SJSA1 (cell line): ENCODE results near the gene PTTG1IP2. TPM values are rescaled to one million over a fixed set of nuclear protein-coding genes. Genes with fewer than 3 reads are reported as not detected.
A peak's percentile ranks its signal among the peaks of the same experiment; 100 is the strongest.

Experiments used
- DNase-seq, 2 experiments: peaks; one replicate each; pipeline ENCODE4 v3.0.0-alpha.2; 2015 to 2020; ENCODE audit warnings: low spot score in 2 of 2, low read depth in 1 of 2
- H3K27ac ChIP-seq: fragments of 250-450 bp; sonication (Bioruptor Pico); 2 replicates; pipeline ENCODE4 v1.5.1; 2020; ENCODE audit warnings: mild to moderate bottlenecking, moderate library complexity
- H3K27me3 ChIP-seq: fragments of 250-450 bp; sonication (Bioruptor Pico); replicated peaks from 2 replicates; pipeline ENCODE4 v1.5.1; 2020; ENCODE audit warnings: mild to moderate bottlenecking, moderate library complexity
- H3K36me3 ChIP-seq: fragments of 250-450 bp; sonication (Bioruptor Pico); 2 replicates; pipeline ENCODE4 v1.5.1; 2020; ENCODE audit warnings: mild to moderate bottlenecking
- H3K4me1 ChIP-seq: fragments of 250-450 bp; sonication (Bioruptor Pico); replicated peaks from 2 replicates; pipeline ENCODE4 v1.6.1; 2021; ENCODE audit warnings: mild to moderate bottlenecking
- H3K4me3 ChIP-seq: fragments of 250-450 bp; sonication (Bioruptor Pico); 2 replicates; pipeline ENCODE4 v1.5.1; 2020; ENCODE audit warnings: mild to moderate bottlenecking
- H3K9me3 ChIP-seq: fragments of 250-450 bp; sonication (Bioruptor Pico); replicated peaks from 2 replicates; pipeline ENCODE4 v1.5.1; 2020; ENCODE audit warnings: mild to moderate bottlenecking
- total RNA-seq: library from RNA; depleted of rRNA; stranded (reverse); fragments of >200 nt; shearing (Covaris generic); gene quantifications from 2 replicates; pipeline ENCODE4 v1.2.3, GENCODE V29; 2014

Gene PTTG1IP2
- total RNA-seq, 1 experiment from 2014 or later = not detected

DNA sequence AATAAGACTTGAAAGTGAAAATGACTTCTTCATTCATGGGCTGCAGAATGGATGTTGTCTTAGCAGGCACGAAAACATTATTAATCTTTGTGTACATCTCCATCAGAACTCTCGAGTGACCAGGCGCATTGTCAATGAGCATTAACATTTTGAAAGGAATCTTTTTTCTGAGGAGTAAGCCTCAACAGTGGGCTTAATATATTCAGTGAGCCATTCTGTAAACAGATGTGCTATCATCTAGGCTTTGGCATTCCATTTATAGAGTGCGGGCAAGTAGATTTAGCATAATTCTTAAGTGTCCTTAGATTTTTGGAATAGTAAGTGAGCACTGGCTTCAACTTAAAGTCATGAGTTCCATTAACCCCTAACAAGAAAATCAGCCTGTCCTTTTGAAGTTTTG, 33.1 kb downstream of the PTTG1IP2 start:
- no peak for DNase-seq
- no peaks in the 10 kb centered on the region for H3K9me3 ChIP-seq
- no peak overlapping the region for H3K4me3 ChIP-seq
- no peaks in the 10 kb centered on the region for H3K4me1 ChIP-seq
- H3K27me3 ChIP-seq = no peaks in the 10 kb centered on the region
- no peak overlapping the region for H3K27ac ChIP-seq
- no peaks in the 10 kb centered on the region for H3K36me3 ChIP-seq

DNA sequence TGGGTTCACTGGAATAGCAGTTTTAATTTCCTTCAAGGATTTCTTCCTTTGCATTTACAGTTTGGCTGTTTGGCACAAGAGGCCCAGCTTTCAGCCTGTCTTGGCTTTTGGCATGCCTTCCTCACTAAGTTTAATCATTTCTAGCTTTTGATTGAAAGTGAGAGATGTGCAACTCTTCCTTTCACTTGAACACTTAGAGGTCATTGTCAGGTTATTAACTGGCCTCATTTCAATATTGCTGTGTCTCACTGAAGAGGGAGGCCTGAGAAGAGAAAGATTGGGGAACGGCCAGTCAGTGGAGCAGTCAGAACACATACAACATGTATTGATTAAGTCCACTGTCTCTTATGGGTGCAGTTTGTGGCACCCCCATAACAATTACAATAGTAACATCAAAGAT, 33.9 kb downstream of the PTTG1IP2 start:
- Histone ChIP-seq H3K4me3 (no peak overlapping the region), H3K27me3 (no peaks in the 10 kb centered on the region), H3K4me1 (no peaks in the 10 kb centered on the region), H3K9me3 (no peaks in the 10 kb centered on the region), H3K36me3 (no peaks in the 10 kb centered on the region), H3K27ac (no peak overlapping the region)
- no peak for DNase-seq

DNA sequence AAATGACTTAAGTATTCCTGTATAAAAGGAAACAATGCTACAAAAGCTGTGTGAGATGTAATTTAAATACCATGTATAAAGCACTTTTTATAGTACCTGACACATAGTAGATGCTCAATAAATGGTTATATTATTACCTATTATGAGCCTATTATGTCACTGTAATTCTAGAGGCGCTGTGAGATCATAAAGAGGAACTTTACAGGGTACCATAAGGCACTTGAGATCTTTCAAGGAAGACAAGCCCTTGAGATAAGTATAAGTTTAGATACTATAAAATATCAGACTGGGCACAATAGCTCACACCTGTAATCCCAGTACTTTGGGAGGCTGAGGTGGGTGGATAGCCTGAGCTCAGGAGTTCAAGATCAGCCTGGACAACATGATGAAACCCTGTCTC, 38.3 kb downstream of the PTTG1IP2 start:
- no peak overlapping the region for H3K27ac ChIP-seq
- no peaks in the 10 kb centered on the region for H3K27me3 ChIP-seq
- no peaks in the 10 kb centered on the region for H3K9me3 ChIP-seq
- no peak overlapping the region for H3K4me3 ChIP-seq
- no peak for DNase-seq
- H3K4me1 ChIP-seq = no peaks in the 10 kb centered on the region
- no peaks in the 10 kb centered on the region for H3K36me3 ChIP-seq

- Histone ChIP-seq H3K4me1 (no peaks in the 10 kb centered on the region), H3K27ac (no peak overlapping the region), H3K9me3 (no peaks in the 10 kb centered on the region), H3K36me3 (no peaks in the 10 kb centered on the region), H3K4me3 (no peak overlapping the region), H3K27me3 (no peaks in the 10 kb centered on the region)
- no peak for DNase-seq
Observed at GRCh38 chr7:90511776-90512175, 42.3 kb downstream of the PTTG1IP2 start.

DNA sequence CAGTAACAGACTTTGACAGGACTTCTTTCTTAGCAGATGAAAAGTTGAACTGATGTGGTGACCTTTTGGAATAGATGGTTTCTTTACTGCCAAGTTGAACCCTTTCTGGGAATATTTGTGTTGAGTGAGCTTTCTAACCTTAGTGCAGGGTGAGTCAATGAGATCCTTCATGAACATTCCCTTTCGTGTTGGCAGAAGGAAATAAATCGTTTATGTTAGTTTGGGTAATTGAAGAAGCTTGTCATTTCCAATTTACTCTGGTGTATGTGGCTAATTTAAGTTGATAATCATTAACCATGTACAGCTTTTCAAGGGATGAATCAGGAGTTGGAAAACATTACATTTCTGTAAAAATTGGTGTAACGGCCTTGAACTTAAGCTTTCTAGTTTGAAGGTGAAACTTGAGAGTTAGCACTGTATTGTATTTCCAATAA, 43.4 kb downstream of the PTTG1IP2 start:
- no peaks in the 10 kb centered on the region for H3K4me1 ChIP-seq
- DNase-seq = no peak
- no peak overlapping the region for H3K27ac ChIP-seq
- no peaks in the 10 kb centered on the region for H3K27me3 ChIP-seq
- no peaks in the 10 kb centered on the region for H3K36me3 ChIP-seq
- H3K4me3 ChIP-seq = no peak overlapping the region
- H3K9me3 ChIP-seq = no peaks in the 10 kb centered on the region

- Histone ChIP-seq H3K9me3 (no peaks in the 10 kb centered on the region), H3K4me3 (no peak overlapping the region), H3K4me1 (no peaks in the 10 kb centered on the region), H3K36me3 (no peaks in the 10 kb centered on the region), H3K27ac (no peak overlapping the region), H3K27me3 (no peaks in the 10 kb centered on the region)
- DNase-seq = no peak
Observed at GRCh38 chr7:90516257-90516656, 46.8 kb downstream of the PTTG1IP2 start.

- Histone ChIP-seq H3K9me3 (no peaks in the 10 kb centered on the region), H3K36me3 (no peaks in the 10 kb centered on the region), H3K4me1 (no peaks in the 10 kb centered on the region), H3K4me3 (no peak overlapping the region), H3K27ac (no peak overlapping the region), H3K27me3 (no peaks in the 10 kb centered on the region)
- DNase-seq = no peak
Observed at GRCh38 chr7:90518630-90519029, 49.2 kb downstream of the PTTG1IP2 start.

- no peak for DNase-seq
- H3K27me3 ChIP-seq = no peaks in the 10 kb centered on the region
- H3K9me3 ChIP-seq = no peaks in the 10 kb centered on the region
- no peaks in the 10 kb centered on the region for H3K4me1 ChIP-seq
- no peak overlapping the region for H3K27ac ChIP-seq
- no peak overlapping the region for H3K4me3 ChIP-seq
- no peaks in the 10 kb centered on the region for H3K36me3 ChIP-seq
Observed at GRCh38 chr7:90520484-90520883, 51.0 kb downstream of the PTTG1IP2 start.

- DNase-seq = no peak
- H3K9me3 ChIP-seq = no peaks in the 10 kb centered on the region
- no peaks in the 10 kb centered on the region for H3K36me3 ChIP-seq
- no peaks in the 10 kb centered on the region for H3K27me3 ChIP-seq
- no peak overlapping the region for H3K27ac ChIP-seq
- H3K4me1 ChIP-seq = no peaks in the 10 kb centered on the region
- H3K4me3 ChIP-seq = no peak overlapping the region
Observed at GRCh38 chr7:90530263-90530662, 60.8 kb downstream of the PTTG1IP2 start.

DNA sequence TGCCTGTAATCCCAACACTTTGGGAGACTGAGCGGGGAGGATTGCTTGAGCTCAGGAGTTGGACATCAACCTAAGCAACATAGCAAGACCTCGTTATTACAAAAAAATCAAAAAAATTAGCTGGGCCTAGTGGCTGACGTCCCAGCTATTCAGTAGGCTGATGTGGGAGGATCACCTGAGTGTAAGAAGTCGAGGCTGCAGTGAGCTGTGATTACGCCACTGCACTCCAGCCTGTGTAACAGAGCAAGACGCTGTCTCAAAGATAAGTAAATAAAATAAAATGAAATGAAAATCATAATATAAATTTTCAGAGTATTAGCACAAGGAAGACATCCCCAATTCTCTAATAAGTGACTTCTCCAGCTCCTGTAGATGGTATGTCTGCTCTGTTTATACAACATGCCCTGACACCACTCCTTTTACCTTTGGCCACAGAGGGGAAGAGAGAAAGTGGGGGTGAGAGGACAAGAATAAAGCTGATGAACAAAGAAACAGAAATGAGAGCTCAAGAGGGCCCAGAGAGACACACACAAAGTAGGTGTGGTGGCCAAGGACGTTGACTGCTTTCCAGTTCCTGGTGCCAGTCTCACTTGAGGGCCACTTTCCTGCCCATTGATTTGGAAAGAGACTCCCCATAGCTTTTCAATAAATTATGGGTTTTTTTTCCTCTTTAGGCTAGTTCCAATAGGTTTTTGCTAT, 62.9 kb downstream of the PTTG1IP2 start:
- no peak for DNase-seq
- Histone ChIP-seq H3K9me3 (no peaks in the 10 kb centered on the region), H3K27me3 (0 out of 2 replicates have a peak, but pooled peaks cover 2% of the 10 kb centered on the region), H3K4me3 (no peak overlapping the region), H3K27ac (no peak overlapping the region), H3K4me1 (no peaks in the 10 kb centered on the region), H3K36me3 (no peaks in the 10 kb centered on the region)

DNA sequence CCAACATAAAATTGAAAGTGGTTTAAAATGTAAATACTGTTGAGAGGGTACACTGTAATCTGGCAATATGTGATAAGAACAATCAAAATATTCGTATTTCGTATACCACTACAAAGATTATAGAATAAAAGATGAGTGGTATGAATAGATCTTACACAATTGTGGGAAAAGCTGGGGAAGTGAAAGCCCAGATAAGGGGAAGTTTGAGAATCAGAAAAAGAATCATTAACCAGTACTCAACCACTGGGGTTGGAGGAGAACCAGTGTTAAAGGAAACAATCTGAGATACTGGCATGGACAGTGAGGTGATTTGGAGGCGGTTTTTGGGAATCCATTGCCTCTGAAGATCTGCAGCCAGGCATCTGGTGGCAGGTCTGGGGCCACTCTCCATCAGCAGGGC, 67.0 kb downstream of the PTTG1IP2 start:
- DNase-seq = no peak
- Histone ChIP-seq H3K4me1 (no peaks in the 10 kb centered on the region), H3K9me3 (no peaks in the 10 kb centered on the region), H3K4me3 (no peak overlapping the region), H3K36me3 (no peaks in the 10 kb centered on the region), H3K27me3 (peaks cover 13% of the 10 kb centered on the region), H3K27ac (no peak overlapping the region)

DNA sequence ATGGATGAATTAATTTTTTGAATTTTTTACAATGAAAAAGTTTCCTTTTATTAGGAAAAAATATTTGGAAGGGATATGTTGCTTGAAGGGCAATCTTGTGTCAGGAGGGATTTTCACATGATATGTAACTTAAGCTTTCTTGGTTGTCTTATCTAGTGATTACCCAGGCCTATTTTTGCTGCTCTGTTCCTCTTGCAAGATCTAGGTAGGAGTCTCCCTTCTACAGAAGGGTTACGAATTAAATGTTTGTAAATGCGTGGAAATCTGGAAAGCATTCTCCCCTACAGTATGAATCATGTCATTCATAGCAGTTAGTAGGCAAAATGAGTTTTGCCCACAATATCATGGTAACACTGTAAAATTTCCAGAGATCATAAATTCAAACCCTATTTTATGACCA, 69.0 kb downstream of the PTTG1IP2 start:
- Histone ChIP-seq H3K4me1 (no peaks in the 10 kb centered on the region), H3K27me3 (peaks cover 13% of the 10 kb centered on the region), H3K9me3 (no peaks in the 10 kb centered on the region), H3K27ac (no peak overlapping the region), H3K4me3 (no peak overlapping the region), H3K36me3 (no peaks in the 10 kb centered on the region)
- no peak for DNase-seq

- DNase-seq = no peak
- no peaks in the 10 kb centered on the region for H3K9me3 ChIP-seq
- no peak overlapping the region for H3K4me3 ChIP-seq
- H3K27me3 ChIP-seq = peaks cover 12% of the 10 kb centered on the region
- H3K4me1 ChIP-seq = no peaks in the 10 kb centered on the region
- no peaks in the 10 kb centered on the region for H3K36me3 ChIP-seq
- no peak overlapping the region for H3K27ac ChIP-seq
Observed at GRCh38 chr7:90540406-90540805, 71.0 kb downstream of the PTTG1IP2 start.

GRCh38 chr7:90551036-90551435, 81.6 kb downstream of the PTTG1IP2 start:
- no peaks in the 10 kb centered on the region; the same call in 1 of the 2 replicates for H3K4me1 ChIP-seq
- no peaks in the 10 kb centered on the region for H3K9me3 ChIP-seq
- H3K27ac ChIP-seq = no peak overlapping the region
- H3K27me3 ChIP-seq = 0 out of 2 replicates have a peak, but pooled peaks cover 3% of the 10 kb centered on the region
- DNase-seq = no peak
- H3K4me3 ChIP-seq = no peak overlapping the region
- no peaks in the 10 kb centered on the region for H3K36me3 ChIP-seq

DNA sequence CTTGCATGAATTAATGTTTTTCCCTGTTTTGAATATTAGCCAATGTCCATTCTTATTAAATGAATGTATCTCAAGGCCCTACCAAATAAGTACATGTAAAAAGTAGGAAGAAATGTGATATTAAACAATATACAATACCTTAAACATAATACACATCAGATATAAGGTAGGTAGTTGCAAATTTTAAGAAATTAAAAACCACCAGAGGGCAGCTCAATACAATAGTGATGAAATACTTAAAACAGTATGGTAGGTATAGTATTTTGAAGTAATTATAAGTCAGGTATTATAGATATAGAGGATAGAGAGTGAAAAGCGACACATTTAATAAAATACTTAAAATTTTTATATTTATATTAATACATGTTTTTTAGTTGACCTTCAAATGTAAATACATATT, 83.1 kb downstream of the PTTG1IP2 start:
- Histone ChIP-seq H3K4me1 (no peaks in the 10 kb centered on the region; the same call in 1 of the 2 replicates), H3K27ac (no peak overlapping the region), H3K36me3 (no peaks in the 10 kb centered on the region), H3K9me3 (no peaks in the 10 kb centered on the region), H3K27me3 (0 out of 2 replicates have a peak, but pooled peaks cover 3% of the 10 kb centered on the region), H3K4me3 (no peak overlapping the region)
- DNase-seq = peak in 1 of 2 experiments; percentile 11
